Vagina (tissue), 2 donors: Measurements from ENCODE around the gene SPSB2.

Experiments
- CTCF ChIP-seq, 3 experiments: fragments of 450-650 bp in 2 of 3; fragments of 200-600 bp in 1 of 3; sonication (generic) in 1 of 3; IDR thresholded peaks; one replicate each; pipeline ENCODE4 v1.5.1; 2017 to 2019; ENCODE audit warnings: antibody characterized with exemption in 3 of 3, mild to moderate bottlenecking in 2 of 3, moderate library complexity in 2 of 3
- POLR2AphosphoS5 ChIP-seq, 2 donors: sonication (generic); formaldehyde crosslinking; IDR thresholded peaks; one replicate each; pipeline ENCODE4 v1.9.0; 2017; ENCODE audit warnings: antibody characterized with exemption in 2 of 2, mild to moderate bottlenecking in 2 of 2, low read depth in 1 of 2; ENCODE audit not compliant: insufficient read depth in 1 of 2

- TF ChIP-seq CTCF (IDR thresholded peaks at IDR 0.05): no peak
- TF ChIP-seq POLR2AphosphoS5 (IDR thresholded peaks at IDR 0.05; ENCODE audit: insufficient read depth in 1 of 2, low read depth in 1 of 2): no peak
Observed at GRCh38 chr12:6861391-6861790, 11.7 kb downstream of the SPSB2 start.
